HG03342 (cell line): ENCODE data around the gene RAB37.

Source experiments
- ATAC-seq: cut with Tn5 transposase; IDR thresholded peaks from one replicate; pipeline ENCODE4 v1.9.1; 2021; ENCODE audit warnings: mild to moderate bottlenecking, moderate library complexity; ENCODE audit not compliant: unreplicated experiment

The RAB37 gene

GRCh38 chr17:74760404-74761105 lies 23.5 kb downstream of the RAB37 start:
- ATAC-seq = no peak

DNA sequence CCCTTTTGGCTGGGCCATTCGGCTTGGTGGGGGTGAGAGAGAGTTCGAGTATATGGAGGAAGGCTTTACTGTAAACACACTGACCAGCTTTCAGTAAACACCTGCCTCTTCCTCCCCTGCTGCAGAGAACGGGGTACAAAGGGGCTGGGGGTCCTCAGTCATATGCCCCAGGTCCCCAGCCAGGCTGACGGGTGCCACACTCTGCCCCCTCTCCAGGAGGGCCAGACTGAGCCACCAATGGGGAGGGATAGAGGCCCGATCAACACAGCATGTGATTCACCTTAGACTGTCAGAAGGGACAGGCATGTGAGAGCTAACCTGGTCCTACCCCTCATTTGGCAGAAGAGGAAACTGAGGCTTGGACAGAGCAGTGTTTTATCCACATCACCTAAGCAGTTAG lies 24.4 kb downstream of the RAB37 start:
- no peak for ATAC-seq

DNA sequence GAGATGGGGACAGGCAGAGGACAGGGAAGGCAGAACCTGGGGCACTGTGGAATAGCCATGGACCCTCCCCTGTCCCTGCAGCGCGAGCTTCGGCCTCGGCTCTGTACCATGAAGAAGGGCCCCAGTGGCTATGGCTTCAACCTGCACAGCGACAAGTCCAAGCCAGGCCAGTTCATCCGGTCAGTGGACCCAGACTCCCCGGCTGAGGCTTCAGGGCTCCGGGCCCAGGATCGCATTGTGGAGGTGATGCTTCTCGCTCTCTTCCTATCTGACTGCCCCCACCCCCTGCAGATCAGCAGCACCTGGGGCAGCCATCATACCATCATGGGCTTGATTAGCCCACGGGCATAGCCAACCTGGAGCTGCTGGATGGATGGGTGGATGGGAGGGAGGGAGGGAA lies 24.9 kb downstream of the RAB37 start:
- ATAC-seq = no peak

DNA sequence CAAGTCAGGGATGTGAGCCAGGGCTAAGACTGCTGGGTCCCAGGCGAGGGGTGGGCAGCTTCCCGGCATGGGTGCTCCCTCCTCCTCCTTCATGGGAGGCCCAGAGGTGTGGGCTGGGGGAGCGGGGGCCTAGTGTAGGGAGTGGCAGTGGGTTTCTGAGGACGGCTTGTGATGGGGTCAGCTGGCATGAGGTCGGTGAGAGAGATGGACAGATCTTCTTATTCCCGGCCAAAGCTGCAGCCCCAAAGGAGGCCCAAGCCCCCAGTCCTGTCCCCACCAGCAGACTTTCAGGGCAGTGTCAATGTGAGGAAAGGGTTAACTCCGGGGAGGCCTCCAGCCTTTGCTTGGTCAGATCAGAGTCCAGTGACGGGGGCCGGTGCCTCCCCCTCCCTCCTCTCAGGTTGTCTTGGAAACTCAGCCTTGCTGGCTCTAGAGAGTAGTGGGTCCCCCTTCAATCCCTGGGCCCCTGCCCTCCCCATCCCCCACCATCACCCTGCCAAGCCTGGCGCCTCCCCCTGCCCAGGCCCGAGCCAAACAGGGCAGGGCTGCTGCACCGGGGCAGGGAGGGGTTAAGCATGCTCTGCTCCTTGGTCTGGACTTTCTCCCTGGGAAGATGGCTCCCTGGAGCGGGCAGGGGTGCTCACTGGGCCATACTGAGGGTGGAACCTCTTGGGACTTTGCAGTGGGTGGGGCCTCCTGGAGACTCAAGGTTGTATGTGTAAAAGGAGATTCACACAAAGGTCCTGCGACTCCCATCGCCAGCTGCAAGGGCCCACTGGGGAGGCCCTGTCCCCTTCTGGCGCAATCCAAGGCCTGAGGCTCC lies 26.7 kb downstream of the RAB37 start:
- ATAC-seq = no peak

GRCh38 chr17:74764751-74765286 lies 27.8 kb downstream of the RAB37 start:
- ATAC-seq = no peak

- no peak for ATAC-seq
Observed at GRCh38 chr17:74766413-74766812, 29.4 kb downstream of the RAB37 start.

DNA sequence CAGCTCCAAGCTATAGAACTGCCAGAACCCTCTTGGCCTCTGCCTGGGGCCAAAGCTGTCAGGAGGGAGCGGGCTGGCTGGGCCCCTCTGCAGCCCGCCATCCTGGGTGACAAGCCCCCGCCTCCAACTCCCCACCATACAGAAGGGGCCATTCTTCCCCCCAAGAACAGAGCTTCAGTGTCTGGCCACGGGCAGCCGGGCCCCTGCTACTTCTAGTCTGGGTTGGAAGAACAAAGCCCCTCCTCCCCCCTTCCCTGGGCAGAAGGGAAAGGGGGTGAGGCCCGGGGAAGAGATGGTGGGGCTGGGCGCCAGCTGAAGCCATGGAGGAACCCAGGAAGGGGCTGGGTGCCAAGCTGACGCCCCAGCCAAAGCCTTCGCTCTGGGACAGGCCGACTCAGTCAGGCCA lies 30.1 kb downstream of the RAB37 start:
- ATAC-seq = no peak

DNA sequence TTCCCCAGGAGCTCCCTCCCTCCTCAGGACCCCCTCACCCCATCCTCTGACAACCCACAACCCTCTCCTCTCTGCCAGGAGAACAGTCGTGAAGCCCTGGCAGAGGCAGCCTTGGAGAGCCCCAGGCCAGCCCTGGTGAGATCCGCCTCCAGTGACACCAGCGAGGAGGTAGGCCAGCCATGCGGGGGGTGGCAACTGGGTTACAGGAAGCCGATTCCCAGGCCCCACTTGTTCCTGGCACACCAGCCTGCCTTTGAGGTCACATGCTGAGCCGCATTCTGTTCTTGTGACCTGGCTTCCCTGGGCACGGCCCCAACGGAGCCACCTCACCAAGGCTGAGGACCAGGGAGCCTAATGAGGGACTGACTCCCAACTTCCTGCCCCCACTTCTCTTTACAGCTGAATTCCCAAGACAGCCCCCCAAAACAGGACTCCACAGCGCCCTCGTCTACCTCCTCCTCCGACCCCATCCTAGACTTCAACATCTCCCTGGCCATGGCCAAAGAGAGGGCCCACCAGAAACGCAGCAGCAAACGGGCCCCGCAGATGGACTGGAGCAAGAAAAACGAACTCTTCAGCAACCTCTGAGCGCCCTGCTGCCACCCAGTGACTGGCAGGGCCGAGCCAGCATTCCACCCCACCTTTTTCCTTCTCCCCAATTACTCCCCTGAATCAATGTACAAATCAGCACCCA lies 31.2 kb downstream of the RAB37 start:
- ATAC-seq = no peak

DNA sequence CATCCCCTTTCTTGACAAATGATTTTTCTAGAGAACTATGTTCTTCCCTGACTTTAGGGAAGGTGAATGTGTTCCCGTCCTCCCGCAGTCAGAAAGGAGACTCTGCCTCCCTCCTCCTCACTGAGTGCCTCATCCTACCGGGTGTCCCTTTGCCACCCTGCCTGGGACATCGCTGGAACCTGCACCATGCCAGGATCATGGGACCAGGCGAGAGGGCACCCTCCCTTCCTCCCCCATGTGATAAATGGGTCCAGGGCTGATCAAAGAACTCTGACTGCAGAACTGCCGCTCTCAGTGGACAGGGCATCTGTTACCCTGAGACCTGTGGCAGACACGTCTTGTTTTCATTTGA lies 31.7 kb downstream of the RAB37 start:
- ATAC-seq = no peak

DNA sequence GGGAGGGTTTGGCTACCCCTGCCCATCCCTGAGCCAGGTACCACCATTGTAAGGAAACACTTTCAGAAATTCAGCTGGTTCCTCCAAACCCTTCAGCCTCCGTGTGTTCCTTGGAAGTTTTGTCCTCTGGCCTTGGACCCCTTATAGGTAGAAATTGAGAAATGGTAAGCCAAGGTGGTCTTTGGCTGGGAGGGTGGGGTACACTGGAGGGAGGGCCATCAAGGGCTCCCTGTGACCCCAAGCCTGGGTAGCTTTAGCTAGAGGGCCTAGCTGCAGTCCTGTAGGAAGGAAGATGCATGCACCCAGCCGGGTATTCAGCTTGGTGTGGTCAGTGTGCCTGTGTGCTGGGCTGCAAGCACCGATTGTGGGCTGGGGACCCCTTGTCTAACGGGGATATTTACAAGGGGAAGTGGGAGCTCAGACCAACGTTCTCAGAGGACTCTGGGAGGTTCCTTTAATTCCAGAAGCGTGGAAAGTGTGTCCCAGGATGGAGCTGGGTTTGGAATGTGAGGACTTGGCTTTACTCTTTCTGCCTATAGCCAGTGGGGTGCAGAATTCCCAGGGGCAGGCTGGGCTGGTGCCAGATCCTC lies 32.3 kb downstream of the RAB37 start:
- no peak for ATAC-seq

DNA sequence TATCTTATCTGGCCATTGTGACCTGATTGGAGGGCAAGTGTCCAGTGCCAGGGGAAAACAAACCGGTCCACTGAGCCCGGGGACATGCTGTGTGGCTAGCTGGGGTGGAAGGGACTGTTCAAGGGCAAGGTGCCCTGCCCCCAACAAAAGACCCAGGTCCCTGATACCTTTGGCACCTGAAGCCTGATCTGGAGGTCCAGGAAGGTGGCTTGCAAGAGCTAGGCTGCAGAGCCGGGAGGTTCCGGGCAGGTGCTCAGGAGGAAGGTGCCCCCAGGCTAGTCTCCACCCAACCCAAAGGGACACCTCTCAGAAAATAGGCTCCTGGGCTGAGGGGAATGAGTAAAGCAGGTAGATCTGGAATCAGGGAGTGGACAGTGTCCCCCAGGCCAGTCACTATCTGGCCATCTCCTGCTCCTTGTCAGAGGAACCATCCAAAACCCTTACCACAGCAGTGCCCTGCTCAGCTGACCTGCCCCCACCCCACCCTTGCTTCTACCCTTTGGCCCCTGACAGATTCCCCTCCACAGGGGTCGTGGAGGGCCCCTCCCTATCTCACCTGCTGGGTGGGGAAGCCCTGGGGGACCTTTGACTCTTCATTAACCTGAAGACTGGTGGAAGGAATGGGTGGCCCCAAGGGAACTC lies 32.9 kb downstream of the RAB37 start:
- ATAC-seq = no peak

DNA sequence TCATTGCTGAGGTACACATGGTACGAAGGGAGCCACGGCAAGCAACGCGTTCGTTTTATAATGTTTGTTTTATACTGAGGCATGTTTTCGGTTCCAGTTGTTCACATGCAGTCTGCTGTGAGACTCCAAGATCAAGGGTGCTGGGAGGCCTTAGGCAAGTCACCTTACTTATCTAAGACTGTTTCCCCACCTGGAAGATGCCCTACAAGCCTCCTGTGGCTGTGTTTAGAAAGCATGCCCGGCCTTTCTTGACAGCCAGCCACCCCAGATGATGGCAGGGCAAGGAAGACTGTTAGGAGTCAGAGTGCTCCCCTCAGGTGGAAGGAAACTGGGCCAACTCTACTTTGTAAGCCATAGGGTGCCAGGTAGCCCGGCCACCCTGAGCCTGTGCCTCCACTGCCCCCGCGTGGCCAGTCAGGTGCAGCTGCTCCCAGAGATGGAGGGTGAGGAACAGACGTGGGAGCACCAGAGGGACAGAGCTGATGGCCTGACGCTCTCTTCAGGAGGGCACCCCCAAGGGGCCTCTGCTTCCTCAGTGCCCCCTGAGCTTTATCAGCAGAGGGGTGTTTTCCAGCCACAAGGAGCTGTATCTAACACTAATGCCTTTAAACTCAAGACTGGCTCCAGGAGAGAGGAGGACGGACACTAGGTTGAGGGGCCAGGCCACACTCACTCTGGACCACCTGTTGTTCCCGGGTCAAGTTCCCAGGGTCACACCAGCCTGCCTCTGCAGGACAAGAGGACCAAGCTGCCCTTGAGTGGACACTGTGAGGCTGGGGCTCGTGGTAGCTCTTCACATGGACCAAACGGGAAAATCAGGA lies 33.7 kb downstream of the RAB37 start:
- ATAC-seq = no peak

GRCh38 chr17:74771319-74771914 lies 34.4 kb downstream of the RAB37 start:
- no peak for ATAC-seq

GRCh38 chr17:74772053-74772452 lies 35.0 kb downstream of the RAB37 start:
- ATAC-seq = no peak

DNA sequence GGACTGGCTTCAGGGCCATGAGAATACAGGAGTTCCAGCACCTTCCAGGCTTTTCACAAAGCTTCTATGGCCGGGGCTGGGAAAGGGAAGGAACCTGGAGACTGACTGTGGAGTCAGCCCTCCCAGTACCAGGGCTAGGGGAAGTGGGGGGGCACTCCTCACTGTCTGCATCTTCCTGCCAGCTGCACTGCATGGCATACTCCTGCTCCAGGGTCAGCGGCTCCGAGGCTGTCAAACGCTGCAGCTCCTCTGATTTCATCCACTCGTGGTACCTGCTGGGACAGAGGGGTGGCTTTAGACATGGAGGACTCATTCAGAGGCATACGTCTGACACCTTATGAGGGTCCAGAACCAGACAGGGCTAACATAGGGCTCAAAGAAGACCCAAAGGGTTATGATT lies 36.4 kb downstream of the RAB37 start:
- no peak for ATAC-seq

- ATAC-seq = no peak
Observed at GRCh38 chr17:74773871-74774286, 36.8 kb downstream of the RAB37 start.

DNA sequence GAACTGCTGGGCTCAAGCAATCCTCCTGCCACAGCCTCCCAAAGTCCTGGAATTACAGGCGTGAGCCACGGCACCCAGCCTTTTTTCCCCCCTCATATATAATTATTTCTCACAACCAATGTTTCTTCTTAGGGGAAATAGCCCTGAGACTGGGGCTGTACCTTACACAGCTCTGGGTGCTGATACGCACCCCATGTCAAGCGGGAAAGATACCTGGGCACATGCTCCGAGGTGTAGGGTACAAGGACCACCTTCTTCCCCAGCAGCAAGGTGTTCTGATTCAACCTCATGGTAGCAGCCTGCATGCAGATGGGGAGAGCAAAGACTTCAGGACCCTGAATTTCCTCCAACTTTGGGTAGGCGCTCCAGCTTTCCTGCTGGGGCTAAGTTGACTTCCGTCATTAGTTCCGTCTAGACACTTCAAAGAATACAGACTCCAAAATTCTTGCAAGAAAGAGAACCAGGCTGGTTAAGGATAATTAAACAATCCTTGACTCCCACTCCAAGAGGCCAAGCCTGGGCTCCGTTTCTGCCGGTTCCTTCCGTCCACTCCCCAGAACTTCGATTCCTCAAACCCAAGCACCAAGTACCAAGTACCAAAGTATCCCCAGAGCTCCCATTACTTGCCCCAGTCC lies 38.5 kb downstream of the RAB37 start:
- no peak for ATAC-seq

DNA sequence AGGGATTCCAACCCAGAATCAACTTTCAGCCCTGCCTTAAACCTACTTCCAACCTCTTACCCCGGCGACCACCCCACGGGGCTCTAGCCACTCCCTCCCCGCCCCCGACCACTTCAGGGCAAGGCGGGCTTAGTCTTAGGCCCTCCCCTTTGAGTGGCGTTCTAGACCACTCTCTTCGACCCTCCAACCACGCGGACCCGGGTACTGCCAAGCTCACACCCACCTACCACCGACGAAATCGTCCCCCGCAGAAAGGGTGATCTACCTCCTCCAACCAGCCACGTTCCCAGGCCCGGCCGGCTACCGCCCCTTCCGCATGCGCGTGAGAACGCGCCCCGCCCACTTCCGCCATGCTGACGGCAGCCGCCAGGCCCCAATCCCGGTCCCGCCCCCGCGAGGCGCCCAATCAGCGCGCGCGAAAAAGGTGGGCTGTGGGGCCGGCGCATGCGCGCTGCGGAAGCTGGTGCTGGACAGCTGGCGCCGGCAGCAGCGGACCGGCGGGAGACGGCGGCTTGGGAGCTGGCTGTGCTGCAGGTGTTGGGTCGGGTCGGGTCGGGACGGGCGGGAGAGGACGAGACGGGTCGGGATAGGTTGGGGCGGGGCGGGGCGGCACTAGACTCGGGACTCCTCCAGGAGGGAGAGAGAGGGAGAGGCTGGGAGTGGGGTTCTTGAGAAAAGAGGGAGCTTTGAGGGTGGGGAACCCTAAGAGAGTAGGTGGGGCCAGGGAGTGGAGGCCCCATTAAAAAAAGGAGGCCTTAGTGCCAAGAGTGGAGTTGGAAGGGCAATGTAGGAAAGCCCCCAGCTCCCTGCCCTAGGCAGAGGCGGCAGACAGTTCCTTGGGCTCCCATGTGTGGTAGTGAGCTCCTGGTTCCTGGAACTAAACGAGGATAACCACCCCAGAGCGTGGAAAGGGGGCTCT lies 39.2 kb downstream of the RAB37 start, which contains the start of gene NAT9:
Gene NAT9 (minus strand): TSS at position 302 of the 919 bp plus-strand sequence. CDS start 647 bp downstream, outside the sequence.
- peak; percentile 73 for ATAC-seq
